NCI-H2081 treated with DMSO at 0.1 percent for 48 hours (cell line): ENCODE data around the gene SRP54.
"Not testable (repeated sequence)": the region's sequence is repeated elsewhere in the genome, so short reads cannot be mapped to it uniquely, and the experiment has no call there.

Experiments used
- DNase-seq: peaks from one replicate; lab custom pipeline; 2025; lab: John Stamatoyannopoulos, UW

The SRP54 gene

GRCh38 chr14:34983786-34984185 lies 994 bp downstream of the SRP54 start:
- DNase-seq = no peak

- DNase-seq = no peak
These were observed 2.9 kb downstream of the SRP54 start for GRCh38 chr14:34985740-34986139.

GRCh38 chr14:34987180-34987579 lies 4.4 kb downstream of the SRP54 start:
- DNase-seq = no peak

- no peak for DNase-seq
These were observed 7.0 kb downstream of the SRP54 start for GRCh38 chr14:34989762-34990161.

- DNase-seq = no peak
These were observed 10.6 kb downstream of the SRP54 start for GRCh38 chr14:34993426-34993825.

GRCh38 chr14:34994668-34995067 lies 11.9 kb downstream of the SRP54 start:
- DNase-seq = no peak

- DNase-seq = peak; percentile 45
These were observed 15.0 kb downstream of the SRP54 start for GRCh38 chr14:34997762-34998161.

- no peak for DNase-seq
These were observed 16.7 kb downstream of the SRP54 start for GRCh38 chr14:34999500-34999899.

GRCh38 chr14:35001621-35002020 lies 18.8 kb downstream of the SRP54 start:
- no peak for DNase-seq

- no peak for DNase-seq
These were observed 22.0 kb downstream of the SRP54 start for GRCh38 chr14:35004839-35005238.

- DNase-seq = no peak
These were observed 33.8 kb downstream of the SRP54 start for GRCh38 chr14:35016568-35016967.

GRCh38 chr14:35020713-35021112 lies 37.9 kb downstream of the SRP54 start:
- no peak for DNase-seq

GRCh38 chr14:35028435-35028834 lies 45.6 kb downstream of the SRP54 start:
- DNase-seq = no peak

GRCh38 chr14:35032562-35032961 lies 49.8 kb downstream of the SRP54 start:
- DNase-seq = no peak

GRCh38 chr14:35034440-35034833 lies 51.6 kb downstream of the SRP54 start:
- no peak for DNase-seq

- not testable (repeated sequence) for DNase-seq
These were observed 52.3 kb downstream of the SRP54 start for GRCh38 chr14:35034944-35035554.

- not testable (repeated sequence) for DNase-seq
These were observed 55.5 kb downstream of the SRP54 start for GRCh38 chr14:35038312-35038711.

- DNase-seq = no peak
These were observed 59.8 kb downstream of the SRP54 start for GRCh38 chr14:35042632-35043031.

- DNase-seq = no peak
These were observed 60.3 kb downstream of the SRP54 start for GRCh38 chr14:35043046-35043445.

GRCh38 chr14:35044939-35045797 lies 62.4 kb downstream of the SRP54 start:
- DNase-seq = no peak

- no peak for DNase-seq
These were observed 62.9 kb downstream of the SRP54 start for GRCh38 chr14:35045798-35046047.

- DNase-seq = peak; percentile 93
These were observed 63.4 kb downstream of the SRP54 start, which contains the start of gene FAM177A1 for GRCh38 chr14:35046048-35046750. Gene FAM177A1 (plus strand): TSS chr14:35046272. CDS start chr14:35046464, 192 bp downstream.
